GM21423 (cell line): ENCODE data around the gene TAS2R1.

Experiments used
- ATAC-seq: cut with Tn5 transposase; IDR thresholded peaks from one replicate; pipeline ENCODE4 v1.9.1; 2021; ENCODE audit warnings: mild to moderate bottlenecking, moderate library complexity; ENCODE audit not compliant: unreplicated experiment

TAS2R1 gene, protein sequence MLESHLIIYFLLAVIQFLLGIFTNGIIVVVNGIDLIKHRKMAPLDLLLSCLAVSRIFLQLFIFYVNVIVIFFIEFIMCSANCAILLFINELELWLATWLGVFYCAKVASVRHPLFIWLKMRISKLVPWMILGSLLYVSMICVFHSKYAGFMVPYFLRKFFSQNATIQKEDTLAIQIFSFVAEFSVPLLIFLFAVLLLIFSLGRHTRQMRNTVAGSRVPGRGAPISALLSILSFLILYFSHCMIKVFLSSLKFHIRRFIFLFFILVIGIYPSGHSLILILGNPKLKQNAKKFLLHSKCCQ

DNA sequence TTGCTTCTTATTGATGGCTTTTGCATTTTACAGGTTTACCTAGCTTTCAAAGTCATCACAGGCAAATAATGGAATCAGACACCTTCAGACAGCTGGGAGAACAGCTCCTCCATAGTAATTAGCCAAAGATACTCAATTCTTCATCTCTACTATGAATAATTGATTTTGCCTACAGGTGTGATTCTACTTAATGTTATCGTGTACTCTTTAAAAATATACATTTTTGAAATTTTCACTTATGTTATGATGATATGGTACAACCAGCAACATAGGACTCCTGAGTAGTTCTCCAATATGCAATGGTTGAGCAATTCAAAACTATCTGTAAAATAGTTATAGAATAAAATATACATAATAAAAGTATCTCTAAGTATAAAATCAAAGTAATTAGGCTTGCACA is at the start of gene TAS2R1:
Gene TAS2R1, minus strand, starts transcription at position 101 of the 400 bp plus-strand sequence. CDS start 319 bp downstream, outside the sequence.
- no peak for ATAC-seq

DNA sequence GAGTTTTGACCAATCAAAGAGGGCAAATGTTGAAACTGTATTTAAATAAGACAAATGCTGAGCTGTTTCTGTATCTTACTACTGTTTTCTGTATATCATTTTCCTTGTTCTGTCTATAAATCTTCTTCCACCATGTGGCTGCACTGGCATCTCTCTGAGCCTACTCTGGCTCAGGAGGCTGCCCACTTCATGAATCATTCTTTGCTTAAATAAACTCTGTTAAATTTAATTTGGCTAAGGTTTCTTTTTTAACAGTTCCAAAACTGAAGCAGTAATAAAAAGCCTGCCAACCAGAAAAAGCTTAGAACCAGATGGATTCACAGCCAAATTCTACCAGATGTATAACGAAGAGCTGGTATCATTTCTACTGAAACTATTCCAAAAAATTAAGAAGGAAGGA is 40.2 kb upstream of the TAS2R1 start:
- no peak for ATAC-seq

- ATAC-seq, result no peak
Measured at GRCh38 chr5:9667906-9668305, 37.8 kb upstream of the TAS2R1 start.

DNA sequence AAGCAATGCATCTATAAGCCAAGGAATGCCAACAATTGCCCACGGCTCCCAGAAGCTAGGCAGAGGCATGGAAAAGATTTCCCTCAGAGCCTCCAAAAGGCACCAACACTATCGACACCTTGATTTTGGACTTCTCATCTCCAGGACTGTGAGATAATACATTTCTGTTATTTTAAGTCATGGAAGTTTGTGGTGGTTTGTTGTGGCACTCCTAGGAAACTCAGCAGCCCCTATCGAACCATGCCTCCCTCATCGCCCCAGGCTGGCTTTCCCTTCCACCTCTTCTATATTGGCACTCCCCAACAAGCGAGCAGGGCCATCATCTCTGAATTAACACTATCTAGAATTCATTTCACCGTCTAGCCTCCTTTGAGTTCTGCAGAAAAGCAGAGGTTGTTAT is 33.7 kb upstream of the TAS2R1 start:
- no peak for ATAC-seq

DNA sequence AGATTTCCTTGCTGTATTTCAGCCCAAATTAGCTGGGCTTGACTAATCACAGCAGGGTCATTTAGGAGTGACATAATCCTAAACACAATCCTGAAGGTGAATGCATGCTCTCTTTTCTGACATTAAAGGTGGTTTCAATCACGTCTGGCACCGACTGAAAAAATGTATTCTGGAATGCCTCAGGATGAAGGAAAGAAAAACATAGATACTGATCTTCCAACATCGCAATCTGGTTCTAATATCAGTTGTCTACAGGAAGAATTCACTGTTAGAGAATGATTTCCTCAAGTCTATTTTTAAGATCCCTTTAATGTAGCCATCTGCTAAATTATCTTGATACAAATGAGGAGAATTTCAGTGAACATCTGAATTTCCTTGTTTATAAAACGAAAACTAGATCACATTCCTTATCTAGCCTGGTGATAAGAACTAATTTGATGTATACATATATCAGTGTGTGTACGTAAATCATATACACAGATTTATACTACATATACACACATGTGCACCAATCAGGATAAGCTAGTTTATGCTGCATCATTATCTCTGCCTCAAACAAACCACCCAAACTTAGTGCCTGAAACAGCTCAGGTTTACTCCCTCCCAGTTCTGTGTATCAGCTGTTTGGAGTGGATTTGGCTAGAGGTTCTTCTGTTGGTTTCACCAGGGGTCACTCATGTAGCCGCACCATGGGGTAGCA is 31.3 kb upstream of the TAS2R1 start:
- ATAC-seq, result no peak

- ATAC-seq, result no peak
Measured at GRCh38 chr5:9658706-9659105, 28.6 kb upstream of the TAS2R1 start.

GRCh38 chr5:9657819-9658218 is 27.7 kb upstream of the TAS2R1 start:
- no peak for ATAC-seq

GRCh38 chr5:9655641-9656040 is 25.5 kb upstream of the TAS2R1 start:
- no peak for ATAC-seq

- no peak for ATAC-seq
Measured at GRCh38 chr5:9654886-9655285, 24.7 kb upstream of the TAS2R1 start.

DNA sequence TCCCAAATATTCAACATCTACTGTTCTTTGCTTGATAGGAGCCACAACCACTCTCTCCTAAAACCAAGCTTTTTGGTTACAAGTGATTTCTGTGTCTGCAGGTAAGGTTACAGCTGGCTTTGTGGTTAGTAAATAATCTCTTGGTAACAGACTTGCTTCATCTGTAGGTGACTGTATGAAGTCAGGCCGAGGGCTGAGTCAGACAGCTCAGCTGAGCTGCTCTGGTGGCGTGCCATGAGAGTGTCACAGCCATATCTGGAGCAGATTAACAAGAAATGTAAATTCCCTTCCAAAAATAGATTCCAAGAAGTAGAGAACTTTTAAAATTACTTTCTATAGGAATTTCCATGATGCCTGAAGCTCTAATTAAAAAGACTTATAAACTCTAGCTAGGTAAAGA is 23.7 kb upstream of the TAS2R1 start:
- peak; percentile 91 for ATAC-seq

- no peak for ATAC-seq
Measured at GRCh38 chr5:9653061-9653460, 22.9 kb upstream of the TAS2R1 start.

- no peak for ATAC-seq
Measured at GRCh38 chr5:9652295-9652694, 22.1 kb upstream of the TAS2R1 start.

GRCh38 chr5:9646843-9647242 is 16.7 kb upstream of the TAS2R1 start:
- no peak for ATAC-seq

DNA sequence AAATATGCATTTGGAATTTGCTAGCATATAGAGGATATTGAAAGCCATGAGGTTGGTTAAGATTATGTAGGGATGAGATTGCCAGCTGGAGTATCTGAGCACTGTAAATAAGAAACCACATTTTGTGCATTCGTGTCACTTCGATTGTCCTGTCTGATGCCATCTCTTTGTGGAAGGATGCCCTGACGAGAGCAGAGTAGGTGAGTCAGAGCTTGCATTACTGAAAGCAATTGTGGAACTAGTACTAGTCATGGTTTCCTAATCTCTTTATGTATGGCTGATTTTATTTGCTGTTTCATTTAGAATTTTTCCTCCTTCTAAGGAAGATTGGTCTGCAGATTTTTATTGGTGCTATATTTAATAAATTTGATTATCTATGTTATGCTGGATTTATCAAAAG is 14.5 kb upstream of the TAS2R1 start:
- no peak for ATAC-seq

DNA sequence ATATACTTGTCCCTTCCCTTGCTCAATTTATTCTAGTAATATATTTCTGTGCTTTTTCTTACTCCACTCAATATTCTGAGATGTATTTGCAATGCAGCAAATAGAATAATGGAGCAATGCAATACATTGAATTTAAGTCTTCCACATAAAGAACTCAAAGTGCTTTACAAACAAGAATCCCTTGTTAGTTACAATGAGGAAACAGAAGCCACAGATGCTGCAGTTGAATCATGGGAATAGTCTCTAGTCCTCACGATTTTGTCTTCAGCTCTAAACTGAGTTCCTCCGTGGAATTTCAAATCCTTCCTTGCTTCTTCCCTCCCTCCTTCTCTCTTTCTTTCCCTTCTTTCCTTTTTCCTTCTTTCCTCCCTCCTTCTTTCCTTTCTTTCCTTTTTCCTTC is 12.5 kb upstream of the TAS2R1 start:
- ATAC-seq, result no peak

GRCh38 chr5:9641806-9642355 is 11.7 kb upstream of the TAS2R1 start:
- no peak for ATAC-seq

- no peak for ATAC-seq
Measured at GRCh38 chr5:9632495-9632894, 2.3 kb upstream of the TAS2R1 start.

- no peak for ATAC-seq
Measured at GRCh38 chr5:9627541-9627940, 2.6 kb downstream of the TAS2R1 start.

DNA sequence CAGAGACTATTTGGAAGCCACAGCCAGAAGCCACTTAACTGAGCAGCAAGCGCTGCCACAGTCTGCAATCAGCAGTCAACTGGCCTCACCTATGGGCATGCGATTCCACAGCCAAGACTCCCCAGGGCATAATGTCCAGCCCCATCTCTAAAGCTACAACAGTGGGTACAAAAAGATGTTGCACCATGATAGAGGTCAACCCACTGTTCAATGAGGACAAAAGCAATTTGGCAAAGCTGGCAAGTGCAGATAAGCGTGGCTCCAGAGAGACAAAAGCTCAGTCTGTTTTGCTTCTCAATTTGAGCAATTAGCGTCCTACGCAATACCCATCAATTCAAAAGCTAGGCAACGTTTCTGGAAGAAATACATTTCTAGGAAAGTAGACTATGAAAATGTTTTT is 3.2 kb downstream of the TAS2R1 start:
- ATAC-seq, result no peak

- no peak for ATAC-seq
Measured at GRCh38 chr5:9625731-9626130, 4.4 kb downstream of the TAS2R1 start.

- ATAC-seq, result no peak
Measured at GRCh38 chr5:9625286-9625685, 4.9 kb downstream of the TAS2R1 start.

- no peak for ATAC-seq
Measured at GRCh38 chr5:9624196-9624947, 5.8 kb downstream of the TAS2R1 start.
